GM21529 (cell line): Measurements from ENCODE around the gene MDN1.
A peak's percentile ranks its signal among the peaks of the same experiment; 100 is the strongest.
"Not testable (repeated sequence)": the region's sequence is repeated elsewhere in the genome, so short reads cannot be mapped to it uniquely, and the experiment has no call there.

Source experiments
- ATAC-seq: cut with Tn5 transposase; IDR thresholded peaks from one replicate; pipeline ENCODE4 v1.9.1; 2021; ENCODE audit not compliant: unreplicated experiment

MDN1 gene

DNA sequence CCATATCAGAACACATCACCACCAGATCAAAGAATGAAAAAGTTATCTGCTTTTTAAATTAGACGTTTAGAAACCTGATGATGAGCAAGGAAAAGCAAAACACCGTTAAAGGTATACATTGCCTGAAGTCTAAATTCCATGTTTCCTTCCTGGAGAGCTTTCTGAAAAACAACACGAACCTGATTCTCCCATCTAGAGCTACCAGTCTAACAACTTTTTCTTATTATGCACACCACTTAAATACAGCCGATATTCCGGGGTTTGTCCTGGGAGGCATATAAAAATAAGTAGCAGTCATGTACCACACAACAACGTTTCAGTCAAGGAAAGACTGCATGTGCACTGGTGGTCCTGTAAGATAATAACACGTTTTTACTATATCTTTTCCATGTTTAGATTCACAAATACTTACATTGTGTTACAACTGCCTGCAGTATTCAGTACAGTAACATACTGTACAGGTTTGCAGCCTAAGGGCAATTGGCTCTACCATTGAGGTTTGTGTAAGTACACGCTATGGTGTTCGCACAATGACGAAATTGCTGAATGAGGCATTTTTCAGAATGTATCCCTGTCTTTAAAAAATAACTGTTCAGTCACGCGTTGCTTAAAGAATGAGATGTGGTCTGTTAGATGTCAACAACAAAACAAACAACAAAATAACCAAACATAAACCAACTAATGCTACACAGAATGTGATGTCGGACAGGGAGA, 162.0 kb downstream of the MDN1 start:
- no peak for ATAC-seq

DNA sequence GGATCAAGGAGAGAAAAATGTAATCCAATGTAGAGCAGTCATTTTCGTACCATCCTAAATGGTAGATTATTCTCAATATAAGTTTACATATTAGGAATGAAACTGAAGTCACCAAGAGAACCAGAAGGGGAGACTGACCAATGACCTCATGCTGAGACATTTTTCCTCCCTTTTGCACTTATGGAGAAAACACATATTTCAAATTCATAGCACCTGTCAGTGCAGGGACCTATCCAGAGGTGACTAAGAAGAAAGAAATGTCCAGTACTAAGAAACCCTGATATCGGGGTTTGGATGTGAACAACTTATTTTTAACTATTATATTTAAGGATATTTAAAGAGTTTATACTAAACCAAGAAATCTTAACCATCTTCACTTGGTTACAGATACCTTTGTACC, 164.5 kb downstream of the MDN1 start:
- no peak for ATAC-seq

DNA sequence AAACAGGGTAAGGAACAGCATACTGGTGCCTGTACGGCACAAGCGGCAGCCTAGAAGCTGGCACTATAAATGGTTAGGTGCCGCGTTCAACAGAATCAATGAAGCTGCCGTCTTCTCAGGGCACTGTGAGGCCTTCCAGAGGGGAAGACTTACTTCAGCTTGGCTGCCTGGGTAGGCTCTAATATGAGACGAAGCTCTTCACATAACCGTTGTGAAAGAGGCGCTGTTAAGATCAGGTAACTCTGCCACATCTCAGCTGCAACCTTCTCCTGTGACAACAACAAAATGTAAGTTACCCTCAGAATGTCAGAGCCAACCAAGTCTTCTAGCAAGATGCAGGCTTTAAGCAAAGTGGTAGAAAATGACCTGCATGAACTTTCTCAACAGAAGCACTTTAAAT, 169.0 kb downstream of the MDN1 start:
- ATAC-seq = no peak

DNA sequence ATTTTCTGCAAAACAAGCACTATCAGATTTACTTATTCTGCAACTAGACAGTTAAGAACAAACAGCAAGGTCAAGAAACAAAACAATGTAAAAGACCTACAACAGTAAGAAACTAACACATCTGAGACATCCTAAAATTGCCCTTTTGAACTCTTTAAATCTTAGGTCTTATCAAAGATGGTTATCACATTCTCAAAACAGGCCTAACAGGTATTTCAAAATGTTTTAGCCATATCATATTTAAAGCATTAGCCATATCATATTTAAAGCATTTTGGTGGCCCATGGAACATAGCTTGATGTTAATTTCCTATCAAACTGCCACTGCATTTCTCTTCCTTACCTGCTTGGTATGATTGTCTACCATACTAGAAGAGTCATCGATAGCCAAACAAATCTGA, 169.9 kb downstream of the MDN1 start:
- no peak for ATAC-seq

DNA sequence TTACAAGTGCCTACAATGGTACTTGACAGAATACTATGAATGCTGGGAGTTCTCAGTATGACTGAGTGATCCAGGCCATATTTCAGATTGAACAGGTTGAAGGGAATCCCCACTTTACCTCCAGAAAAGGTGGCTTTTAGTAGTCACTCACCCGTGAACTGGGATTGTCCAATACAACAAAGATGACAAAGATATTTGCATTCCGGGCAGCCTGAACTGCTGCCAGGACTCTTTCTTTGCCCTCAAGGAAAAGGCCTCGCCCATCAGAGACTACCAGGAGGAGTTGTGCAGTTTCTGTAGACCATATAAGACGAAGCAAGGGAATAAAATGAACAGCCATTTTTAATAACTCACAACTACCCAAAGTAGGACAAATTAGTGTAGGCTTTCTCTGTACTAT, 174.7 kb downstream of the MDN1 start:
- ATAC-seq = no peak

DNA sequence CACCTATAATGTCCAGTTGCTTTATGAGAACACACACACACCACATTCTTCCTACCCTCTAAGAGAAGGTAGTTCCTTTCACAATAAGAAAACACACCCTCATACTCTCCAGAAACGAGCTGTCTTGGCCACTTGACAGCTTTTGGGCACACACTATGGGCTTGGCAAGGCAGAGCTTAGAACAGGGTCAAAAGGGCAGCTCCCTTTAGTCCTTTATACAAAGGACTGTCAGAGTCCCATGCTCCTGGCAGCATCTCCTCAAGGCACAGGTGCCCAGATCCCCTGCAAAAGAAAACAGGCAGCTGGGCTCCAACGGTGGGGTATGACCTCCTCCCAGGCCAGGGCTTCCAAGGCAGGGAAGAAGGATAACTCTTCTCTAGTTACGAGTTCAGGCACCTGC, 176.2 kb downstream of the MDN1 start:
- no peak for ATAC-seq

DNA sequence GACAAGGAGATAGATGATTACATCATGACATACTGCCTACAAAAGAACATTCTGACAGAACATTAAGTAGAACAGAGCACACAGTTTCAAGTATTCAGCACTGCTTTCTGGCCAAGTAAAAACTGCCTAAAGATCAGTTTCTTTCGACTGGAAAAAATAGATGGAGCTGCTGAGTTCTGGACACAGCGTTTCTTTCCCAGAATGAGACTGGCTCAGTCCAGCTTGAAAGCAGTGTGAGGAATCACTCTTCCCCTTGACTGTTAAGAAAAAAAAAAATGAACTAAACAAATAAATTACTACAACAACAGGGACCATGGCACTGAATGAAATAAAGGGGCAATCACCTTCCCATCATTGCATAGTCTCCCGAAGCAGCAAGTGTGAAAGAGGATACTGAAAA, 176.6 kb downstream of the MDN1 start:
- ATAC-seq = no peak

DNA sequence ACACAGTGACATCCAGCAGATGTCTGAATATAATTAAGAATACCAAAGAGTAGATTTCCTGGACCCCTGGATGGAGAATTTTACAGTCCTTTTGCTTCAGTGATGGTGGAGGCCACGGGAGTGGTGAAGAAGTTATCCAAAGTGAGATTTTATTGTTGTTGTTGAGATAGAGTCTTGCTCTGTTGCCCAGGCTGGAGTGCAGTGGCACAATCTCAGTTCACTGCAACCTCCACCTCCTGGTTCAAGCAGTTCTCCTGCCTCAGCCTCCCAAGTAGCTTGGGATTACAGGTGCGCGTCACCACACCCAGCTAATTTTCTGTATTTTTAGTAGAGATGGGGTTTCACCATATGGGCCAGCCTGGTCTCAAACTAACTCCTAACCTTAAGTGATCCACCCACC, 178.0 kb downstream of the MDN1 start:
- not testable (repeated sequence) for ATAC-seq

DNA sequence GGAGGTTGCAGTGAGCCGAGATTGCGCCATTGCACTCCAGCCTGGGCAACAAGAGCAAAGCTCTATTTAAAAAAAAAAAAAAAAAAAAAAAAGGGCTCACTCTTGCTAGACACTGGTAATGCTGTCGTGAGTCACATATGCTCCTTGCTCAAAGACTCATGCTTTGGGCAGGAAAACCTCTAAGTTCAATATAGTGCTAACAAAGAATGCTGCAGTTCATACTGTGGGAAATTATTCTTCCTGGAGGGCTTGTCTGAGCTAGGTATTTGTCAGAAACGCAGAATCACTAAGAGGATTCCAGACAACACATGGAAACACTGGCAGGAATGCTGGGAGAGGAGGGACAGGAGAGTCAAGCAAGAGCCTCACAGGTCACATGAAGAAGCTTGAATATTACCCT, 178.8 kb downstream of the MDN1 start:
- ATAC-seq = no peak

DNA sequence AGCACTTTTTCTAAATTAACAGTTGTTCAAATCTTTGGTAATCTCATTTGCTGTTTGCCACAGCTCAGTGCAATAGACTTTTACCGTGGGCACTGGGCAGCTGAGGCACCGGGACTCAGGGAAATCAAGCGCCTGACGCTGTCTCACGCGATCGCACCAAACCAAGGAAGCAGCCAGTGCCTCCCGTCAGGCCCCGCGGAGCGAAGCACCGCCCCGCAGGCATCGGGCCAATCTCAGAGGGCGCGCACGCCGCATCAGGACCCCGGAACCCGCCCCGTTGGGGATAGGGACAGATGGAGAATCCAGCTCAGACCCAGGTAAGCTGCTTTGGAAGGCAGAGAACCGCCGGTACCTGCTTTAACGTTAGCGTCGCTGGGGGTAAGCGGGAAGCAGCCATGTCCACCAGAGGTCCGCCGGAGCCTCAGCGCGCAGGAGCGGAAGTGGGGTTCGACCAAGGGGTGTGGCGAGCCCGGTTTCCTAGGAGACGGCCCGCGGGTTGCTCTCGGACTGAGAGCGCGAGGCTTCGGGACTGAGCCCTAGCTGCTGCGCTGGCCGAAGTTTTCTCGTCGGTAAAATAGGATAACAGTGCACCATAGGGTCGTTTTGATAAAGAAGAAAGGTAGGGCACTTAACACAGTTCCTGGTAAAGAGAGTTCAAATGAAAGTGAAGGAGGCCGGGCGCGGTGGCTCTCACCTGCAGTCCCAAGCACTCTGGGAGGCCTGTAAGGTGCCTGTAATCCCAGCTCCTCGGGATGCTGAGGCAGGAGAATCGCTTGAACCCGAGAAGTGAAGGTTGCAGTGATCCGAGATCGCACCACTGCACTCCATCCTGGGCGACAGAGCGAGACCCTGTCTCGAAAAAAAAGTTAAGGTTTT, 181.0 kb downstream of the MDN1 start, which contains the start of gene LYRM2:
LYRM2 (minus strand) TSS at position 428 of the 876 bp plus-strand sequence; CDS start at position 397, 31 bp downstream.
- ATAC-seq = peak; percentile 99

DNA sequence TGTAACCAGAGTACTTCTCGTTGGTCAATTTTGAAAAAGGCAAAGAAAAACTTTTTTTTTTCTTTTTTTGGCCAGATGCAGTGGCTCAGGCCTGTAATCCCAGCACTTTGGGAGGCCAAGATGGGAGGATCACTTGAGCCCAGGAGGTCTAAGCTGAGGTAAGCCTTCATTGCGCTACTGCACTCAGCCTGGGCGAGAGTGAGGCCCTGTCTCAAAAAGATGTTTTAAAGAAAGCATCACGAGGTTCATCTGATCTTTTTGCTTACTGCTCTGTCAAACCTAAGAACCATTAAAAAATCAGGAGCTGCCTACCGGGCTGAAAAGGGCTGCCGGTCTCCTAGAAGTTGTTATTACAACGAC, 181.7 kb downstream of the MDN1 start:
- ATAC-seq = peak; percentile 1

DNA sequence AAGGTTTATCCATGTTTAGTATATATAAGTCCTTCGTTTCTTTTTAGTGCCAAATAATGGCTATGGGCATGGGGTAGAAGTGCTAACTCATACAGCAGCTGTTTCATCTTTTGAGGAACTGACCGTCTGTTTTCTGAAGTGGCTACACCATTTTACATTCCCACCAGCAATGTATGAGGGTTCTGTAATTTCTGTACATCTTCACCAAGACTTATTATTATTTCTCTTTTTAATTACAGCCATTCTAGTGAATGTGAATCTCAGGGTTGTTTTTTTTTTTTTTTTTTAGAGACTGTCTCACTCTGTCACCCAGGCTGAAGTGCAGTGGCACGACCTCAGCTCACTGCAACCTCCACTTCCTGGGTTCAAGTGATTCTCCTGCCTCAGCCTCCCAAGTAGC, 183.2 kb downstream of the MDN1 start:
- ATAC-seq = not testable (repeated sequence)

DNA sequence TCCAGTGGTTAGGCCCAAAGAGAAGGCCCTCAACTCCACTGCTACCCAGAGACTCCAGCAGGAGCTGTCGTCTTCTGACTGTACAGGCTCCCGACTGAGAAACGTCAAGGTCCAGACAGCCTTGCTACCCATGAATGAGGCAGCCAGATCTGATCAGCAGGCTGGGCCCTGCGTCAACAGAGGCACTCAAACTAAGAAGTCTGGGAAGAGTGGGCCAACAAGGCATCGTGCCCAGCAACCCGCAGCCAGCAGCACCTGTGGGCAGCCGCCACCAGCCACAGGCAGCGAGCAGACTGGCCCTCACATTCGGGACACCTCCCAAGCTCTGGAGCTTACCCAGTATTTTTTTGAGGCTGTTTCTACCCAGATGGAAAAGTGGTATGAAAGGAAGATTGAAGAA, 189.1 kb downstream of the MDN1 start:
- ATAC-seq = no peak

DNA sequence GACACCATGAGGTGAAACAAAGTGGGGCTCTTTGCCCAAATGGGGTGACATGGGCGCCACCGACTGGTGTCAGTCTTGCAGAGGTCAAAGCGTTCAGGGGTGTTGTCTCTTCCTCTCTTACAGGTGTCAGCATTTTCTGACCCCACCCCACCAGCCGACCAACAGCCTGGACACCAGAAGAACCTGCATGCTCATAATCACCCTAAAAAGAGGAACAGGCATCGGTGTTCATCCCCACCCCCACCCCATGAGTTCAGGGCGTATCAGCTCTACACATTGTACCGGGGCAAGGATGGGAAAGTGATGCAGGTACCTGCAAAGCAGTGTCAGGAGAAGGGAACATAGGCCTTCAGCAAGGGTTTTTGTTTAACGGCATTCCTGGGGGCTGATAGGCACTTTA, 195.8 kb downstream of the MDN1 start:
- ATAC-seq = no peak

DNA sequence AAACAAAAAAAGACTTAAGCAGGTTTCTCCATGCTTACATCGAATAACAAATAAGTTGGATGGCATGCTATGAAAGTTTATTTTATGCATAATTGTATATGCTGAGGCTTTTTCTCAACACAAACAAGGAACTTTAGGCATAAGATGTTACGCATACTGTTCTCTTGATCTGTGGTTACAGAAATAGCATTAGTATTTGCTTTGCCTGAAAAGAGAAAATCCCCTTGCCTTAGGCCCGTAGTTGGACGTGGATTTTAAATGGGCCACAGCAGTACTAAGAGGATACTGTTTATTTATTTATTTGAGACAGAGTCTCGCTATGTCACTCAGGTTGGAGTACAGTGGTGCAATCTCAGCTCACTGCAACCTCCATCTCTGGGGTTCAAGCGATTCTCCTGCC, 200.0 kb downstream of the MDN1 start:
- no peak for ATAC-seq

DNA sequence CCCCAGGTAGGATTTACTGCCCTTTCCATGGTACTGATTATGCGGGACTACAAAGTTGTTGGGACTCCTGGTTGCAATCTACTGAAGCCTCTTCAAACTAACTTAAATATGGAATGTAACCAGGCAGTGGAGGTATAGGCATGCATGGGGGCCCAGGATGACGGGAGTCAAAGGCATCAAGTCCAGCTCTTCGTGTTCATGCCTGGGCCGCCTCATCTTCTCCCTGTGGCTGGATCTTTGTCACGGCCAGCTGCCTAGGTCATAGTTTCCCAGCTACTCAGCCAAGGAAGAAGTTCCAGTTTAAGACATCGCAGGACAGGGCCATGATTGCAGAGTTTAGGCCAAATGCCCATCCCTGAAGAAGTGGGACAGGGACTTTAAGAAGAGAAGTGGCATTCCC, 201.6 kb downstream of the MDN1 start:
- ATAC-seq = no peak

DNA sequence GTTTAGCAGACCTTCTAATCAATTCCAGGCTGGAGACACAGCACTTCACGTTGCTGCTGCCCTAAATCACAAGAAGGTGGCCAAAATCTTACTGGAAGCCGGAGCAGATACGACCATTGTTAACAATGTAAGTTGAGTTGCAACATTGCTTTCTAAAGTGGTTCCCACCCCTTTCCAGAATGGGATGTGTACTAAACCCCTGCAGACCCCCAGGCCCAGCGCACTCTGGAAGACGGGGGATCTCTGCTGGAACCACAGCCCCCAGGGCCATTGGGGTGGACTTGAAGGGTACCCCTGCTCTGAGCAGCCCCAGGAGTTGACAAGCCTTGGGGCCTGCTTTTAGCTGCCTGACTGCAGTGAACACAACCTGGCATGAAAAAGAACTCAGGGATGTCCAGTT, 203.1 kb downstream of the MDN1 start:
- ATAC-seq = no peak

DNA sequence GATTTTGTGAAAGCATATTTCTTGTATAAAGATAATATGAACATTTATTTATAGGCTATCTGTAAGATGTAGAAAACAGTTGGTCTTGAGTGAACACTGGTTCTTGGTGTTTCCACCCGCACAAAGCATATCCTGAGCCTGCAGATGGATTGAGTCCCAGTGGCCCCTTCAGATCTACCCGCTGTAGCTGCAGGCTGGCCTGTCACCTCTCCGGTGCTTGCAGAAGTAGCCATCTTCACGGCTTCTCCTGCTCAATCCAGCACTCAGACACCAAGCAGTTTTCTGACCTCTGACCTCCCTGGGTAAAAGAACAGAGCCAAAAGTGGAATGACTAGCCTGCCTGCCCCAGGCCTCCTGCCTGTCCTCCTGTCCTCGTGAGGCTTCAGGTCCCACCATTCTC, 203.7 kb downstream of the MDN1 start:
- no peak for ATAC-seq

DNA sequence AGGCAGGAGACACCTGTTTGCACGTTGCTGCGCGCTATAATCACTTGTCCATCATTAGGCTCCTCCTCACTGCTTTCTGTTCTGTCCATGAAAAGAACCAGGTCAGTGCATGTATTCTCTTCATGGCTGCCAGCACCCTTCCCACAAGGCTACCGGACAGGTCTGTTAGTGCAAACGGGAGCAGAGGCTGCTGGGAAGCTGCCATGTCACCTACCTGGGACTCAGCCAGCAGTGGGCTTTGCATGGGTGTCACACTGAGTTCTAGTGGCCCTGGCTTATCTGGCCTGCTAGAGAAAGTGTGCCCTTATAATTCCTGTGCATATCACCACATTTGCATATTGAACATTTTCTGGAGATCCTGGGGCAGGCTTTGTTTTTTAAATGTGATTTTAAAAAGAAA, 205.8 kb downstream of the MDN1 start:
- ATAC-seq = no peak

DNA sequence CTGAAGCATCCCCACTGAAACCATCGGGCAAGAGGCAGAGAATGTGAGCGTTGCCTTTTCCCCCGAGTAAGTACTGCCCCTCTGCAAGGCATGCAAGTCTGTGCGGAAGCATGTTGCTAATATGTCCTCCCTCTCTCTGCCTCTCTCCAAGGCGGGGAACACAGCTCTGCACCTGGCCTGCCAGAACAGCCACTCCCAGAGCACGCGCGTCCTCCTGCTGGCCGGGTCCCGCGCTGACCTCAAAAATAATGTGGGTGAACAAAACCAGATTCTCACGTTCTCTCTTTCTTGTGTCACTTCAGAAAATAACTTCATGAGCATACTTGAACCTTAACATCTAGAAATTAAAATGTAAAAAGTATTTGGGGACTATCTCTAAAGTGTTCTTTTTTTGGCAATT, 207.5 kb downstream of the MDN1 start:
- no peak for ATAC-seq

DNA sequence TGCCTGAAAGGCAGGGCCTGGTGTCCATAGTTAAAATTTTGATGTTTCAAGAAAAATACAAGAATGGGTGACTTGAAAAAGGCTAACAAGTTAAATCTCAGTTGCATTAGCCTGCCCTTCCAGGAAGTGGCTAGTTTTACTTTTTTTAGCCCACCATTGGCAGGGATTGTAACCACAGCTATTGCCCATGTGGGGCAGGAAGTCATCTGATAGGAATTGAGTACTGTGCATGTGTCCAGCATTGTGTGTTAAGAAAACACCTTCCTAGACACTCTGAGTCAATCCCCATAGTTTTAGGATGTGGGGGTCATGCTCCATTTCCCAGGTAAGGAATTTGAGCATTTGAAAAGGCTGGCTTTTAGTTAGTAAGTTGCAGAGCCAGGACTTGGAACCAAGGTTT, 207.9 kb downstream of the MDN1 start:
- no peak for ATAC-seq

DNA sequence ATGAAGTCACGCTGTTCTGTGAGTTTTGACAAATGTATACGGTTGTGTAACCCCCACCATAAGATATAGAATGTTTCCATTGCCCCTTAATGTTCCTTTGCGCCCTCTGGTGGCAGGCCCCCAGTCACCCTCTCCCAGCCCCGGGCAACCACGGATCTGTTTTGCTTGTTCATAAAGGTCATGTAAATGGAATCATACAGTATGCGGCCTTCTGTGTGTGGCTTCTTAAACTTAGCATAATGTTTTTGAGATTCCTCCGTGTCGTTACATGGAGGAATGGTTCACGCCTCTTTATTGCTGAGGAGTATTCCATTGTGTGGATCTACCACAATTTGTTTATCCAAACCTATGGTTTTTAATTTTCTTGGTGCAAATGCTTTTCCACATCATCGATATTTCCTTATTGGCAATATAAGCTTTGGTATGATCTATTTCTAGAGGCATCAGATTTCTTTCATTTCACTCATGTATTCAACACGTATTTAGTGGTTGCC, 209.4 kb downstream of the MDN1 start:
- peak; percentile 75 for ATAC-seq
